CD14-positive monocyte (primary cell): ENCODE data around the gene PYGM. TPM values are rescaled to one million over a fixed set of nuclear protein-coding genes. Genes with fewer than 3 reads are reported as not detected.
A peak's percentile ranks its signal among the peaks of the same experiment; 100 is the strongest.

Experiments
- DNase-seq, 3 donors: peaks; one replicate each; pipeline ENCODE4 v3.0.0-alpha.2; 2011 to 2022
- H2AFZ ChIP-seq: 2 replicates; pipeline ENCODE4 v1.6.0; 2012; ENCODE audit warnings: mild to moderate bottlenecking, low read depth, low read length, inconsistent platforms; ENCODE audit not compliant: insufficient read depth, poor library complexity, severe bottlenecking
- H3K27ac ChIP-seq, 2 donors: 1 replicate in 1 of 2; 2 replicates in 1 of 2; pipeline ENCODE4 v1.5.1; 2012 to 2013; ENCODE audit warnings: low read length in 2 of 2, control low read depth in 1 of 2, inconsistent platforms in 1 of 2, low read depth in 1 of 2, mild to moderate bottlenecking in 1 of 2
- H3K27me3 ChIP-seq, 2 donors: one replicate each; pipeline versions ENCODE4 v1.6.0 to v1.6.1; 2011 to 2013; ENCODE audit warnings: low read length in 2 of 2; ENCODE audit not compliant: control insufficient read depth in 2 of 2, insufficient read depth in 2 of 2
- H3K36me3 ChIP-seq, 2 donors: replicated peaks in 1 of 2; 1 replicate in 1 of 2; 2 replicates in 1 of 2; pipeline versions ENCODE4 v1.5.1 to v1.6.1; 2012 to 2013; ENCODE audit warnings: low read length in 2 of 2, control low read depth in 1 of 2, inconsistent platforms in 1 of 2, mild to moderate bottlenecking in 1 of 2; ENCODE audit not compliant: insufficient read depth in 2 of 2, control insufficient read depth in 1 of 2
- H3K4me1 ChIP-seq, 2 donors: 1 replicate in 1 of 2; 2 replicates in 1 of 2; pipeline versions ENCODE4 v1.5.1 to v1.6.1; 2012 to 2013; ENCODE audit warnings: low read length in 2 of 2, control low read depth in 1 of 2, inconsistent platforms in 1 of 2, mild to moderate bottlenecking in 1 of 2, moderate library complexity in 1 of 2; ENCODE audit not compliant: insufficient read depth in 2 of 2, control insufficient read depth in 1 of 2
- H3K4me2 ChIP-seq: replicated peaks from 2 replicates; pipeline ENCODE3; 2012; ENCODE audit warnings: low read length, moderate library complexity, mild to moderate bottlenecking; ENCODE audit not compliant: poor library complexity, severe bottlenecking; ENCODE audit errors: extremely low read depth
- H3K4me3 ChIP-seq, 3 experiments: fragments of 200-600 bp in 1 of 3; sonication (generic) in 1 of 3; replicated peaks in 1 of 3; 1 replicate in 2 of 3; 2 replicates in 1 of 3; pipeline ENCODE4 v1.5.1; 2011 to 2013; ENCODE audit warnings: low read length in 3 of 3, mild to moderate bottlenecking in 3 of 3, control low read depth in 2 of 3, low read depth in 2 of 3, inconsistent platforms in 1 of 3, moderate library complexity in 1 of 3
- H3K79me2 ChIP-seq: 2 replicates; pipeline ENCODE4 v1.6.0; 2012; ENCODE audit warnings: mild to moderate bottlenecking, control low read depth, inconsistent platforms, low read length, moderate library complexity; ENCODE audit not compliant: insufficient read depth
- H3K9ac ChIP-seq: 2 replicates; pipeline ENCODE4 v1.6.0; 2017; ENCODE audit warnings: low read length, mild to moderate bottlenecking; ENCODE audit not compliant: insufficient read depth, poor library complexity, severe bottlenecking
- H3K9me3 ChIP-seq, 2 donors: replicated peaks in 1 of 2; 1 replicate in 1 of 2; 2 replicates in 1 of 2; pipeline versions ENCODE4 v1.5.1 to v1.6.1; 2012 to 2013; ENCODE audit warnings: low read length in 2 of 2, control low read depth in 1 of 2; ENCODE audit not compliant: control insufficient read depth in 1 of 2, insufficient read depth in 1 of 2
- H4K20me1 ChIP-seq: 2 replicates; pipeline ENCODE4 v1.6.0; 2012; ENCODE audit warnings: mild to moderate bottlenecking, low read length, control low read depth, moderate library complexity; ENCODE audit not compliant: insufficient read depth
- H3K27ac Mint-ChIP-seq, 7 donors: one replicate each; pipeline ENCODE4 v1.8.0; 2020; ENCODE audit warnings: mild to moderate bottlenecking in 7 of 7, mixed read lengths in 7 of 7, moderate library complexity in 6 of 7, inconsistent platforms in 2 of 7
- H3K27me3 Mint-ChIP-seq, 3 donors: one replicate each; pipeline ENCODE4 v1.8.0; 2021 to 2022; ENCODE audit warnings: low read depth in 3 of 3, mild to moderate bottlenecking in 3 of 3, mixed read lengths in 3 of 3, moderate library complexity in 3 of 3, inconsistent platforms in 1 of 3
- H3K36me3 Mint-ChIP-seq, 2 donors: one replicate each; pipeline ENCODE4 v1.8.0; 2020; ENCODE audit warnings: mixed read lengths in 2 of 2, inconsistent platforms in 1 of 2, mild to moderate bottlenecking in 1 of 2
- H3K4me1 Mint-ChIP-seq: one replicate; pipeline ENCODE4 v1.8.0; 2020; ENCODE audit warnings: mild to moderate bottlenecking, mixed read lengths
- H3K4me3 Mint-ChIP-seq, 2 donors: one replicate each; pipeline ENCODE4 v1.8.0; 2020; ENCODE audit warnings: mild to moderate bottlenecking in 2 of 2, mixed read lengths in 2 of 2, moderate library complexity in 1 of 2
- H3K9me3 Mint-ChIP-seq, 7 donors: one replicate each; pipeline ENCODE4 v1.8.0; 2020 to 2022; ENCODE audit warnings: mixed read lengths in 7 of 7, mild to moderate bottlenecking in 6 of 7, moderate library complexity in 6 of 7, inconsistent platforms in 2 of 7
- WGBS: methylation state at CpG from one replicate; pipeline ENCODE4 v1.1.5; 2013; ENCODE audit warnings: missing lambda C conversion rate; ENCODE audit not compliant: insufficient coverage; 5-methylcytosine and 5-hydroxymethylcytosine counted together
- intact Hi-C, 2 donors: fragments of 100-400 bp; cut with micrococcal nuclease; formaldehyde crosslinking; loops; one replicate each; pipeline versions ENCODE4 v1.15.0 to v1.15.1; 2023
- polyA plus RNA-seq, 3 donors: library from polyadenylated mRNA; depleted of rRNA in 1 of 3; unstranded in 2 of 3; stranded (reverse) in 1 of 3; fragments of 300-500 nt in 2 of 3; fragments of >200 nt in 1 of 3; fragmentation: Illumina TruSeq in 2 of 3; gene quantifications; 1 replicate in 2 of 3; 2 replicates in 1 of 3; pipeline ENCODE4 v1.2.3, GENCODE V29; 2012 to 2021
- TF ChIP-seq, protein P1 (sequence below): fragments of 200-600 bp; IDR thresholded peaks from one replicate; pipeline ENCODE4 v1.8.0; 2022; ENCODE audit warnings: antibody characterized with exemption, mild to moderate bottlenecking

PYGM gene
- polyA plus RNA-seq, 3 donors = 0.05 to 1.8 TPM; not detected in 1

GRCh38 chr11:64711956-64712362 is 47.8 kb downstream of the PYGM start:
- H2AFZ ChIP-seq = no peak overlapping the region
- peak overlapping the region in 1 of 2 donors; percentile 54 for H3K4me3 Mint-ChIP-seq
- no peaks in the 10 kb centered on the region for H3K36me3 ChIP-seq
- peaks cover 38 to 64% of the 10 kb centered on the region in 2 donors for H3K27me3 ChIP-seq
- H3K4me3 ChIP-seq = peak overlapping the region in 1 of 3 experiments; percentile 50
- H3K36me3 Mint-ChIP-seq = peaks cover 6 to 14% of the 10 kb centered on the region in 2 donors
- WGBS = 57% methylated on average over 19 of the region's 19 CpGs
- TF ChIP-seq, protein P1, sequence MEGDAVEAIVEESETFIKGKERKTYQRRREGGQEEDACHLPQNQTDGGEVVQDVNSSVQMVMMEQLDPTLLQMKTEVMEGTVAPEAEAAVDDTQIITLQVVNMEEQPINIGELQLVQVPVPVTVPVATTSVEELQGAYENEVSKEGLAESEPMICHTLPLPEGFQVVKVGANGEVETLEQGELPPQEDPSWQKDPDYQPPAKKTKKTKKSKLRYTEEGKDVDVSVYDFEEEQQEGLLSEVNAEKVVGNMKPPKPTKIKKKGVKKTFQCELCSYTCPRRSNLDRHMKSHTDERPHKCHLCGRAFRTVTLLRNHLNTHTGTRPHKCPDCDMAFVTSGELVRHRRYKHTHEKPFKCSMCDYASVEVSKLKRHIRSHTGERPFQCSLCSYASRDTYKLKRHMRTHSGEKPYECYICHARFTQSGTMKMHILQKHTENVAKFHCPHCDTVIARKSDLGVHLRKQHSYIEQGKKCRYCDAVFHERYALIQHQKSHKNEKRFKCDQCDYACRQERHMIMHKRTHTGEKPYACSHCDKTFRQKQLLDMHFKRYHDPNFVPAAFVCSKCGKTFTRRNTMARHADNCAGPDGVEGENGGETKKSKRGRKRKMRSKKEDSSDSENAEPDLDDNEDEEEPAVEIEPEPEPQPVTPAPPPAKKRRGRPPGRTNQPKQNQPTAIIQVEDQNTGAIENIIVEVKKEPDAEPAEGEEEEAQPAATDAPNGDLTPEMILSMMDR = no peak
- H3K27ac Mint-ChIP-seq = peak overlapping the region in 2 of 7 donors; percentile 50 to 58
- no peak for DNase-seq
- no peak overlapping the region for H3K27ac ChIP-seq
- peak overlapping the region; percentile 44 for H3K4me2 ChIP-seq
- peaks cover 0 to 19% of the 10 kb centered on the region in 2 donors for H3K9me3 ChIP-seq
- peaks cover 65 to 77% (median 68%) of the 10 kb centered on the region in 3 donors for H3K27me3 Mint-ChIP-seq
- H3K9ac ChIP-seq = no peak overlapping the region
- no peaks in the 10 kb centered on the region for H4K20me1 ChIP-seq
- peaks cover 8 to 19% of the 10 kb centered on the region in 2 donors for H3K4me1 ChIP-seq
- H3K4me1 Mint-ChIP-seq = peaks cover 22% of the 10 kb centered on the region
- H3K9me3 Mint-ChIP-seq = peaks cover 0 to 17% (median 11%) of the 10 kb centered on the region in 7 donors
- H3K79me2 ChIP-seq = no peaks in the 10 kb centered on the region
- intact Hi-C loops = no loop called here

DNA sequence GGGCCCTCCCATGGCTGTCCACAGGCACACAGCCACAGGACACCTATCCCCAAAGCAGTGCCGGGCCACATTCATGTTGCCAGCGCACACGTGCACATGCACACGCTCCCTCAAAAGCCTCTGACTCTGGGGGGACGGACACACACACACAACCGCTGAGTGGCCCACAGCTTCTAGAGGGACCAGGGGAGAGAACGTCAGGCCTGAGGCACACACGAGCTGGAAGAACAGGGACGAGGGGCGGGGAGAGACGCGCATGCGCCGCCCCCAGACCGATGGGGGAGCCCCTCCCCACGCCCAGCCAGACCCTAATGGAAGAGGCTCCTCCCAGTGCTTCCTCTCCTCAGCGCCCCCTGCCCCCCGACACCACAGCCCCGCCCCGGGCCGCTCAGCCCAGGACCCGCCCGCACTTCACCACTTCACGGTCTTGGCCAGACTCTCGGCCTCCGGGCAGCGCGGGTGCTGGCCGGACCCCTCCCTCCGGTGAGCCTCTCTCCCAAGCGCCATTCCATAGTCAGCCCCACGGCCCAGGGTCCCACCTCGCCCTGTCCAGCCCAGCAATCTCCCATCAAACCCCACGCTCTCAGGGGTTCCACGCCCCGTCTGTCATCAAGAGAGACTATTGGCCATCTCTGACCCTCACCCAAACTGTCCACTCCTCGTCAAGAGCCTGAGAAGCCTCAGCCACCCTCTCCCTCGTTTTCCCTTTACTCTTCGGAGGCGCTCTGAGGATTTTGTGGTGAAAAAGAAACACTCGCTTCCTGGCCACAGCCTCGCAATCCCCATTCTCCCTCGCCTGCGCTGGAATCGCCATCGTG is 48.4 kb downstream of the PYGM start:
- H3K4me3 Mint-ChIP-seq = peak overlapping the region in 1 of 2 donors; percentile 54
- no peaks in the 10 kb centered on the region for H4K20me1 ChIP-seq
- no peak overlapping the region for H3K4me3 ChIP-seq
- H3K79me2 ChIP-seq = no peaks in the 10 kb centered on the region
- DNase-seq = no peak
- H3K4me1 ChIP-seq = peaks cover 8 to 19% of the 10 kb centered on the region in 2 donors
- H3K36me3 Mint-ChIP-seq = peaks cover 6 to 14% of the 10 kb centered on the region in 2 donors
- no peak overlapping the region for H2AFZ ChIP-seq
- TF ChIP-seq, protein P1 = no peak
- H3K27me3 ChIP-seq = peaks cover 38 to 58% of the 10 kb centered on the region in 2 donors
- H3K9ac ChIP-seq = no peak overlapping the region
- intact Hi-C loops = no loop called here
- peaks cover 0 to 17% (median 11%) of the 10 kb centered on the region in 7 donors for H3K9me3 Mint-ChIP-seq
- H3K27ac ChIP-seq = no peak overlapping the region
- H3K4me2 ChIP-seq = no peak overlapping the region
- peaks cover 22% of the 10 kb centered on the region for H3K4me1 Mint-ChIP-seq
- H3K9me3 ChIP-seq = peaks cover 0 to 19% of the 10 kb centered on the region in 2 donors
- H3K36me3 ChIP-seq = no peaks in the 10 kb centered on the region
- 22% methylated on average over 40 of the region's 46 CpGs for WGBS
- peaks cover 58 to 72% (median 62%) of the 10 kb centered on the region in 3 donors for H3K27me3 Mint-ChIP-seq
- peak overlapping the region in 2 of 7 donors; percentile 22 to 58 for H3K27ac Mint-ChIP-seq
